HPDE6-E6E7 (cell line): Measurements from ENCODE around the gene FKBP1B.
"Not testable (repeated sequence)": the region's sequence is repeated elsewhere in the genome, so short reads cannot be mapped to it uniquely, and the experiment has no call there.

ENCODE experiments used
- DNase-seq: peaks from one replicate; pipeline ENCODE4 v3.0.0; 2011; ENCODE audit warnings: missing footprints; ENCODE audit errors: extremely low spot score

Gene FKBP1B

GRCh38 chr2:24022324-24022974 lies 27.1 kb upstream of the FKBP1B start:
- DNase-seq, result no peak

- DNase-seq, result no peak
Observed at GRCh38 chr2:24022975-24023575, 26.5 kb upstream of the FKBP1B start.

- no peak for DNase-seq
Observed at GRCh38 chr2:24024018-24024417, 25.5 kb upstream of the FKBP1B start.

- no peak for DNase-seq
Observed at GRCh38 chr2:24024996-24025663, 24.4 kb upstream of the FKBP1B start.

- no peak for DNase-seq
Observed at GRCh38 chr2:24026233-24026632, 23.3 kb upstream of the FKBP1B start.

- no peak for DNase-seq
Observed at GRCh38 chr2:24038786-24039499, 10.6 kb upstream of the FKBP1B start.

GRCh38 chr2:24040511-24040910 lies 9.0 kb upstream of the FKBP1B start:
- no peak for DNase-seq

GRCh38 chr2:24043133-24043532 lies 6.4 kb upstream of the FKBP1B start:
- not testable (repeated sequence) for DNase-seq

GRCh38 chr2:24045511-24046508 lies 3.7 kb upstream of the FKBP1B start:
- no peak for DNase-seq

GRCh38 chr2:24046599-24046929 lies 3.0 kb upstream of the FKBP1B start:
- DNase-seq, result no peak

- peak; percentile 94 for DNase-seq
Observed at GRCh38 chr2:24046930-24047702, 2.4 kb upstream of the FKBP1B start, which contains the start of gene WDCP. Gene WDCP, minus strand, starts transcription at chr2:24047391. Its CDS starts 7,897 bp downstream, at chr2:24039494.

GRCh38 chr2:24047703-24048033 lies 1.9 kb upstream of the FKBP1B start:
- DNase-seq, result no peak

GRCh38 chr2:24048769-24049484 lies 614 bp upstream of the FKBP1B start:
- no peak for DNase-seq

- no peak for DNase-seq
Observed at GRCh38 chr2:24050041-24050979, 769 bp downstream of the FKBP1B start.

- DNase-seq, result no peak
Observed at GRCh38 chr2:24051833-24052232, 2.3 kb downstream of the FKBP1B start.

- DNase-seq, result no peak
Observed at GRCh38 chr2:24052951-24053350, 3.4 kb downstream of the FKBP1B start.

GRCh38 chr2:24054366-24055010 lies 4.9 kb downstream of the FKBP1B start:
- no peak for DNase-seq

- DNase-seq, result no peak
Observed at GRCh38 chr2:24055750-24056149, 6.2 kb downstream of the FKBP1B start.
